B cell (primary cell): Measurements from ENCODE around the gene FMN1. TPM values are rescaled to one million over a fixed set of nuclear protein-coding genes. Genes with fewer than 3 reads are reported as not detected.

Experiments used
- ATAC-seq: fragments of 200-7000 bp; cut with Tn5 transposase; one replicate; pipeline ENCODE4 v1.10.0; 2021; ENCODE audit warnings: low read depth, mild to moderate bottlenecking, moderate number of reproducible peaks, moderate library complexity
- CTCF ChIA-PET: fragments of 350-600 bp; sonication (Branson Sonifier 250); formaldehyde crosslinking; loops from one replicate; lab custom pipeline; 2021; ENCODE audit warnings: antibody characterized with exemption, inconsistent platforms; lab: Charles Lee
- POLR2A ChIA-PET: fragments of 350-600 bp; sonication (Branson Sonifier 250); formaldehyde crosslinking; loops from one replicate; lab custom pipeline; 2021; ENCODE audit warnings: antibody characterized with exemption; lab: Charles Lee
- DNase-seq: peaks from one replicate; pipeline ENCODE4 v3.0.0; 2013
- H2AFZ ChIP-seq: 2 replicates; pipeline ENCODE4 v1.6.1; 2012; ENCODE audit warnings: mild to moderate bottlenecking, low read depth, low read length; ENCODE audit not compliant: insufficient read depth, poor library complexity, severe bottlenecking
- H3K27ac ChIP-seq, 2 donors: 1 replicate in 1 of 2; 2 replicates in 1 of 2; pipeline ENCODE4 v1.5.1; 2012 to 2013; ENCODE audit warnings: low read length in 2 of 2, mild to moderate bottlenecking in 2 of 2, moderate library complexity in 1 of 2
- H3K27me3 ChIP-seq, 4 experiments: fragments of 200-600 bp in 1 of 4; sonication (generic) in 1 of 4; replicated peaks in 1 of 4; 1 replicate in 2 of 4; 2 replicates in 2 of 4; pipeline versions ENCODE4 v1.6.1 to v1.7.0; 2013 to 2016; ENCODE audit warnings: low read length in 3 of 4, mild to moderate bottlenecking in 2 of 4, mixed read lengths in 1 of 4, moderate library complexity in 1 of 4; ENCODE audit not compliant: insufficient read depth in 4 of 4, control insufficient read depth in 3 of 4; ENCODE audit errors: control extremely low read depth in 1 of 4
- H3K36me3 ChIP-seq, 2 experiments: replicated peaks in 1 of 2; 1 replicate in 1 of 2; 2 replicates in 1 of 2; pipeline versions ENCODE4 v1.6.1 to v1.7.1; 2013; ENCODE audit warnings: low read length in 1 of 2; ENCODE audit not compliant: insufficient read depth in 2 of 2, control insufficient read depth in 1 of 2; ENCODE audit errors: control extremely low read depth in 1 of 2, extremely low read depth in 1 of 2
- H3K4me1 ChIP-seq, 2 donors: fragments of 200-600 bp in 1 of 2; sonication (generic) in 1 of 2; 1 replicate in 1 of 2; 2 replicates in 1 of 2; pipeline versions ENCODE4 v1.5.1 to v1.6.1; 2013 to 2017; ENCODE audit warnings: low read length in 2 of 2; ENCODE audit not compliant: control insufficient read depth in 2 of 2, insufficient read depth in 2 of 2
- H3K4me2 ChIP-seq: replicated peaks from 2 replicates; pipeline ENCODE3; 2012; ENCODE audit warnings: mild to moderate bottlenecking, low read depth, low read length; ENCODE audit not compliant: poor library complexity, severe bottlenecking
- H3K4me3 ChIP-seq, 5 experiments: fragments of 200-600 bp in 1 of 5; sonication (generic) in 1 of 5; 1 replicate in 3 of 5; 2 replicates in 2 of 5; pipeline versions ENCODE4 v1.5.1 to v1.7.0; 2011 to 2016; ENCODE audit warnings: low read length in 4 of 5, mild to moderate bottlenecking in 4 of 5, low read depth in 2 of 5, control low read depth in 1 of 5, moderate library complexity in 1 of 5; ENCODE audit not compliant: insufficient read depth in 1 of 5; ENCODE audit errors: control extremely low read depth in 1 of 5, extremely low read depth in 1 of 5
- H3K79me2 ChIP-seq: fragments of 200-600 bp; sonication (generic); one replicate; pipeline ENCODE4 v1.6.0; 2016; ENCODE audit warnings: low read length; ENCODE audit not compliant: control insufficient read depth, insufficient read depth
- H3K9ac ChIP-seq: fragments of 200-600 bp; sonication (generic); 2 replicates; pipeline ENCODE4 v1.6.1; 2017; ENCODE audit warnings: mild to moderate bottlenecking, low read length, moderate library complexity
- H3K9me3 ChIP-seq, 3 donors: one replicate each; pipeline versions ENCODE4 v1.6.1 to v1.7.1; 2013; ENCODE audit warnings: low read length in 2 of 3; ENCODE audit not compliant: control insufficient read depth in 2 of 3, insufficient read depth in 1 of 3; ENCODE audit errors: control extremely low read depth in 1 of 3
- H4K20me1 ChIP-seq: 2 replicates; pipeline ENCODE4 v1.6.0; 2012; ENCODE audit warnings: mild to moderate bottlenecking, low read length; ENCODE audit not compliant: insufficient read depth, control insufficient read depth, poor library complexity, severe bottlenecking
- H3K27ac Mint-ChIP-seq: one replicate; pipeline ENCODE4 v1.8.0; 2021; ENCODE audit warnings: mixed read lengths
- H3K27me3 Mint-ChIP-seq: one replicate; pipeline ENCODE4 v1.8.0; 2021; ENCODE audit warnings: mixed read lengths
- H3K4me1 Mint-ChIP-seq: one replicate; pipeline ENCODE4 v1.8.0; 2021; ENCODE audit warnings: mixed read lengths
- H3K4me3 Mint-ChIP-seq: one replicate; pipeline ENCODE4 v1.8.0; 2021; ENCODE audit warnings: mixed read lengths
- H3K9me3 Mint-ChIP-seq: one replicate; pipeline ENCODE4 v1.8.0; 2022; ENCODE audit warnings: mixed read lengths; ENCODE audit not compliant: insufficient read depth
- EZH2 ChIP-seq: IDR thresholded peaks from 2 replicates; pipeline ENCODE4 v1.6.1; 2012; ENCODE audit warnings: borderline replicate concordance, low read depth, mild to moderate bottlenecking, moderate library complexity, low read length; ENCODE audit not compliant: insufficient read depth, poor library complexity, severe bottlenecking
- WGBS: methylation state at CpG from one replicate; pipeline ENCODE4 v1.1.5; 2013; ENCODE audit warnings: missing lambda C conversion rate; ENCODE audit not compliant: insufficient coverage; 5-methylcytosine and 5-hydroxymethylcytosine counted together
- intact Hi-C: fragments of 100-400 bp; cut with micrococcal nuclease; formaldehyde crosslinking; loops from one replicate; pipeline ENCODE4 v1.10.0; 2022
- polyA plus RNA-seq: library from polyadenylated mRNA; depleted of rRNA; stranded (reverse); fragments of >200 nt; gene quantifications from 2 replicates; pipeline ENCODE4 v1.2.3, GENCODE V29; 2012
- total RNA-seq, 2 donors: library from RNA; stranded (reverse); fragments of 120-200 nt in 1 of 2; gene quantifications; 1 replicate in 1 of 2; 2 replicates in 1 of 2; pipeline versions ENCODE4 v1.2.3 to v1.2.4, GENCODE V29; 2013 to 2022
- TF ChIP-seq, protein P1 (sequence below): fragments of 200-600 bp; IDR thresholded peaks from one replicate; pipeline ENCODE4 v1.8.0; 2022; ENCODE audit warnings: antibody characterized with exemption, mild to moderate bottlenecking

Gene FMN1
- total and polyA plus RNA-seq, 2 donors (not counting 1 experiment from before 2014, with no cell fraction given) = 0.21 to 0.96 TPM

DNA sequence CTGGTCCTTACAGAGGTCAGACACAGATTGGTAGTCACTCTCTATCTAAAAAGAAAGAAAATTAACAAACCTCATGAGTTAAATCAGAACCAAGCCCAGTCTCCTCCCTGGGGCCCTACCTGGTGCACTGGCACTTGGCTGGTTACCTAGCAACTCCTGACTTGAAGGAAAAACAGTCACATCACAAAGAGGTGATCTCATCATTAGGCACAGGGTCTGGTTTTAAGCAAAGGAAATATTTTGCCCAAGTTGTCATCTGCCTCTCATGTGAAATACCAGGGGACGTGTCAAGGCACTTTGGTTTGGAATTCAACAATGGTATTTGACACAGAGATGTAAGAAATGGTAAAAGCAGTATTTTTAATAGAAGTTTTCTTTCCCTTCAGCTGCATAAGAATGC is 47.7 kb upstream of the FMN1 start:
- POLR2A ChIA-PET = no interaction called here
- no peak overlapping the region for H3K4me3 ChIP-seq
- H3K9me3 ChIP-seq = no peaks in the 10 kb centered on the region
- Mint-ChIP-seq H3K4me1 (no peaks in the 10 kb centered on the region), H3K4me3 (no peak overlapping the region), H3K27ac (no peak overlapping the region), H3K9me3 (no peaks in the 10 kb centered on the region), H3K27me3 (peaks cover 9% of the 10 kb centered on the region)
- no peaks in the 10 kb centered on the region for H3K36me3 ChIP-seq
- H3K9ac ChIP-seq = no peak overlapping the region
- TF ChIP-seq EZH2 = no peak
- TF ChIP-seq, protein P1, sequence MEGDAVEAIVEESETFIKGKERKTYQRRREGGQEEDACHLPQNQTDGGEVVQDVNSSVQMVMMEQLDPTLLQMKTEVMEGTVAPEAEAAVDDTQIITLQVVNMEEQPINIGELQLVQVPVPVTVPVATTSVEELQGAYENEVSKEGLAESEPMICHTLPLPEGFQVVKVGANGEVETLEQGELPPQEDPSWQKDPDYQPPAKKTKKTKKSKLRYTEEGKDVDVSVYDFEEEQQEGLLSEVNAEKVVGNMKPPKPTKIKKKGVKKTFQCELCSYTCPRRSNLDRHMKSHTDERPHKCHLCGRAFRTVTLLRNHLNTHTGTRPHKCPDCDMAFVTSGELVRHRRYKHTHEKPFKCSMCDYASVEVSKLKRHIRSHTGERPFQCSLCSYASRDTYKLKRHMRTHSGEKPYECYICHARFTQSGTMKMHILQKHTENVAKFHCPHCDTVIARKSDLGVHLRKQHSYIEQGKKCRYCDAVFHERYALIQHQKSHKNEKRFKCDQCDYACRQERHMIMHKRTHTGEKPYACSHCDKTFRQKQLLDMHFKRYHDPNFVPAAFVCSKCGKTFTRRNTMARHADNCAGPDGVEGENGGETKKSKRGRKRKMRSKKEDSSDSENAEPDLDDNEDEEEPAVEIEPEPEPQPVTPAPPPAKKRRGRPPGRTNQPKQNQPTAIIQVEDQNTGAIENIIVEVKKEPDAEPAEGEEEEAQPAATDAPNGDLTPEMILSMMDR = no peak
- peaks cover 0 to 2% (median 0%) of the 10 kb centered on the region in 4 experiments for H3K27me3 ChIP-seq
- DNase-seq (no peak), ATAC-seq (no peak)
- CTCF ChIA-PET = no interaction called here
- no peaks in the 10 kb centered on the region for H3K4me1 ChIP-seq
- intact Hi-C loops = no loop called here
- H2AFZ ChIP-seq = peak overlapping the region; percentile 25
- no peaks in the 10 kb centered on the region for H3K79me2 ChIP-seq
- H3K27ac ChIP-seq = no peak overlapping the region
- 60% methylated on average over 1 of the region's 1 CpG for WGBS
- H3K4me2 ChIP-seq = no peak overlapping the region
- H4K20me1 ChIP-seq = no peaks in the 10 kb centered on the region

DNA sequence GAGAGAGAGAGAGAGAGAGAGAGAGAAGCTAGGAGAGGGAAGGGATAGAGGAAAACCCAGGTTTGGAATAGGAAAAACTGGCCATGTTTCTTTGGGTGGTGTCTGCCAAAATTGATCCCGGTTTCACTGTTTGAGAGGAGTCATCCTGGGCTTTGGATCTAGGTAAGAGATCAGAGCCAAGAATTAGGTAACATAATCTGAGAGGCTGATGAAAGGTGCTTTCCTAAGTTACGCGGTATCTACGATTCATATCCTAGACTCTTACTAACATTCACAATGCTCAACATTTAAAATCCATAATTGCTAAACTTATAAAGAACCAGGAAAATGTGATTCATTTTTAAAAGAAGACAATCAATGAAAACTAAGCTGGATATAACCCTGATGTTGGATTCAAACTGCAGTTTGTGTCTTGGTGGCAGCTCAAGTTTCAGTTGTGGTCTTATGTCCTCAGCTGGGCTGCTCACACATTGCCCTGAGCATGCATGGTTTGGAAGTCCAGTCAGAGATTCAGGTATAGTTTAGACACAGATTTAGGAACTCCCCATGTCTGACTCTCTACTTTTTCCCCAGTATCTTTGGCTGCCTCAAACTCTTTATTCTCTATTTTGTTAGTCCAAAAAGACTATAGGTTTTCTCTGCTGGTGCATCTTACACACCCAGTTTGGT is 42.5 kb upstream of the FMN1 start:
- Mint-ChIP-seq H3K27me3 (peaks cover 26% of the 10 kb centered on the region), H3K4me3 (no peak overlapping the region), H3K9me3 (no peaks in the 10 kb centered on the region), H3K27ac (no peak overlapping the region), H3K4me1 (no peaks in the 10 kb centered on the region)
- intact Hi-C loops = no loop called here
- no peaks in the 10 kb centered on the region for H3K9me3 ChIP-seq
- H3K4me2 ChIP-seq = no peak overlapping the region
- TF ChIP-seq, protein P1 = no peak
- TF ChIP-seq EZH2 = no peak
- no CpG with 5 or more reads among the region's 4 CpGs for WGBS
- H2AFZ ChIP-seq = no peak overlapping the region
- H3K27ac ChIP-seq = no peak overlapping the region
- ChIA-PET CTCF (interaction anchor here (0.6 to 0.9 kb wide), 2 partner anchors 145 to 150 kb away, joined by 3 to 4 read pairs; no protein-coding TSS in a partner anchor), POLR2A (no interaction called here)
- DNase-seq = no peak
- no peaks in the 10 kb centered on the region for H3K79me2 ChIP-seq
- H3K36me3 ChIP-seq = no peaks in the 10 kb centered on the region
- H3K9ac ChIP-seq = no peak overlapping the region
- ATAC-seq = no peak
- H3K4me3 ChIP-seq = no peak overlapping the region
- H3K4me1 ChIP-seq = no peaks in the 10 kb centered on the region
- no peaks in the 10 kb centered on the region for H4K20me1 ChIP-seq
- H3K27me3 ChIP-seq = peaks cover 0 to 2% (median 0%) of the 10 kb centered on the region in 4 experiments
